Measurements from ENCODE around the gene ACSL1. TPM values are rescaled to one million over a fixed set of nuclear protein-coding genes. Genes with fewer than 3 reads are reported as not detected.

ACSL1 gene
- total RNA-seq, 2 experiments from 2014 or later: 12.4 to 12.5 TPM

DNA sequence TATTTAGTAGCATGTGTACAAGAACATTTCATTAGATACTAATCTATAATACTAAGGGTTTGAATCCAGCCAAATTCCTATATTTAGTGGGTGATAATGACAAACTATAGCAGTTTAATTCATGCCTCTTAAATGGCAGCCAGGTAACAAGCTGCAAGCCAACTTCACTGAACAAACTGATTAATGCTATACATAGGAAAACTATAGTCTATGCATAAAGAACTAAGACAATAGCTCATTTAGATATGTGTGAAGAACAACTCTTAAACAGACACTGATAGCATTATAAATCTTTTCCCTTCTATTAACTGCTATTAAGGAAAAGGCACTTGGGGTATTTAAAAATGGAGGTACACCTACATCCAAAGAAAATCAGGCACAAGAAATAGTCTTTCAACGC, 19.1 kb downstream of the ACSL1 start:
- intact Hi-C loops (cut with DNase I, micrococcal nuclease): no loop called here
- H3K4me3 ChIP-seq (ENCODE audit: low read length): no peak overlapping the region
- H3K9me3 Mint-ChIP-seq: no peaks in the 10 kb centered on the region
- H3K27ac Mint-ChIP-seq: no peak overlapping the region
- H3K27ac ChIP-seq (ENCODE audit: low read depth in 1 of 2, low read length in 2 of 2): no peak overlapping the region
- H3K36me3 ChIP-seq (ENCODE audit: insufficient read depth, low read length): peaks cover 3% of the 10 kb centered on the region
- H3K27me3 ChIP-seq (ENCODE audit: control insufficient read depth in 1 of 2, insufficient read depth in 2 of 2, low read length in 2 of 2): no peaks in the 10 kb centered on the region
- ChIA-PET POLR2A (no interaction called here), CTCF (no interaction called here)
- H3K9me3 ChIP-seq (ENCODE audit: control insufficient read depth in 1 of 2, insufficient read depth in 1 of 2, low read length in 2 of 2): no peaks in the 10 kb centered on the region
- H3K4me3 Mint-ChIP-seq: no peak overlapping the region
- no peaks in the 10 kb centered on the region for H3K27me3 Mint-ChIP-seq
- H3K36me3 Mint-ChIP-seq (ENCODE audit: low read depth): peaks cover 8% of the 10 kb centered on the region
- peaks cover 15% of the 10 kb centered on the region for H3K4me1 Mint-ChIP-seq (ENCODE audit: low read depth)
- DNase-seq: no peak
- TF ChIP-seq, protein P1, sequence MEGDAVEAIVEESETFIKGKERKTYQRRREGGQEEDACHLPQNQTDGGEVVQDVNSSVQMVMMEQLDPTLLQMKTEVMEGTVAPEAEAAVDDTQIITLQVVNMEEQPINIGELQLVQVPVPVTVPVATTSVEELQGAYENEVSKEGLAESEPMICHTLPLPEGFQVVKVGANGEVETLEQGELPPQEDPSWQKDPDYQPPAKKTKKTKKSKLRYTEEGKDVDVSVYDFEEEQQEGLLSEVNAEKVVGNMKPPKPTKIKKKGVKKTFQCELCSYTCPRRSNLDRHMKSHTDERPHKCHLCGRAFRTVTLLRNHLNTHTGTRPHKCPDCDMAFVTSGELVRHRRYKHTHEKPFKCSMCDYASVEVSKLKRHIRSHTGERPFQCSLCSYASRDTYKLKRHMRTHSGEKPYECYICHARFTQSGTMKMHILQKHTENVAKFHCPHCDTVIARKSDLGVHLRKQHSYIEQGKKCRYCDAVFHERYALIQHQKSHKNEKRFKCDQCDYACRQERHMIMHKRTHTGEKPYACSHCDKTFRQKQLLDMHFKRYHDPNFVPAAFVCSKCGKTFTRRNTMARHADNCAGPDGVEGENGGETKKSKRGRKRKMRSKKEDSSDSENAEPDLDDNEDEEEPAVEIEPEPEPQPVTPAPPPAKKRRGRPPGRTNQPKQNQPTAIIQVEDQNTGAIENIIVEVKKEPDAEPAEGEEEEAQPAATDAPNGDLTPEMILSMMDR (IDR thresholded peaks at IDR 0.05): no peak
- no peak for ATAC-seq (ENCODE audit: poor library complexity)
- no peaks in the 10 kb centered on the region for H3K4me1 ChIP-seq (ENCODE audit: insufficient read depth, low read length)

DNA sequence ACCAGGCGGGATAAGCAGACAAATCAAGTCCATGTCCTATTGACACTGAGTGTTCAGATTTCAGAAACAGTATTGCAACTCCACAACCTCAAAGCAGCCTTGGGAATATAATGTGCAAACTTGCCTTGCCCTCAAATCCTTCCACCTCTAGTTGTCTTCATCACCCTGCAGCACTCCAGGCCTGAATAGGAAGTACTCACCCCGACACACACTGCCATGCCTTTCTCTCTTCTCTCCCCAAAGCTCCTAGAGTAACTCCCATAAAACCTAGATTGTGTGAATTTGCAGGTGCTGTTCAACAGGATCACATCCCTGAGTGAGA, 19.6 kb downstream of the ACSL1 start:
- intact Hi-C loops (cut with DNase I, micrococcal nuclease): no loop called here
- ChIA-PET POLR2A (no interaction called here), CTCF (no interaction called here)
- H3K9me3 Mint-ChIP-seq: no peaks in the 10 kb centered on the region
- ATAC-seq (ENCODE audit: poor library complexity) (no peak), DNase-seq (no peak)
- Histone ChIP-seq H3K4me3 (ENCODE audit: low read length) (no peak overlapping the region), H3K9me3 (ENCODE audit: control insufficient read depth in 1 of 2, insufficient read depth in 1 of 2, low read length in 2 of 2) (no peaks in the 10 kb centered on the region), H3K36me3 (ENCODE audit: insufficient read depth, low read length) (peaks cover 3% of the 10 kb centered on the region), H3K27ac (ENCODE audit: low read depth in 1 of 2, low read length in 2 of 2) (no peak overlapping the region), H3K27me3 (ENCODE audit: control insufficient read depth in 1 of 2, insufficient read depth in 2 of 2, low read length in 2 of 2) (no peaks in the 10 kb centered on the region), H3K4me1 (ENCODE audit: insufficient read depth, low read length) (no peaks in the 10 kb centered on the region)
- H3K27ac Mint-ChIP-seq: no peak overlapping the region
- H3K4me1 Mint-ChIP-seq (ENCODE audit: low read depth): peaks cover 15% of the 10 kb centered on the region
- H3K36me3 Mint-ChIP-seq (ENCODE audit: low read depth): peaks cover 8% of the 10 kb centered on the region
- H3K4me3 Mint-ChIP-seq: no peak overlapping the region
- TF ChIP-seq, protein P1 (IDR thresholded peaks at IDR 0.05): no peak
- H3K27me3 Mint-ChIP-seq: no peaks in the 10 kb centered on the region

DNA sequence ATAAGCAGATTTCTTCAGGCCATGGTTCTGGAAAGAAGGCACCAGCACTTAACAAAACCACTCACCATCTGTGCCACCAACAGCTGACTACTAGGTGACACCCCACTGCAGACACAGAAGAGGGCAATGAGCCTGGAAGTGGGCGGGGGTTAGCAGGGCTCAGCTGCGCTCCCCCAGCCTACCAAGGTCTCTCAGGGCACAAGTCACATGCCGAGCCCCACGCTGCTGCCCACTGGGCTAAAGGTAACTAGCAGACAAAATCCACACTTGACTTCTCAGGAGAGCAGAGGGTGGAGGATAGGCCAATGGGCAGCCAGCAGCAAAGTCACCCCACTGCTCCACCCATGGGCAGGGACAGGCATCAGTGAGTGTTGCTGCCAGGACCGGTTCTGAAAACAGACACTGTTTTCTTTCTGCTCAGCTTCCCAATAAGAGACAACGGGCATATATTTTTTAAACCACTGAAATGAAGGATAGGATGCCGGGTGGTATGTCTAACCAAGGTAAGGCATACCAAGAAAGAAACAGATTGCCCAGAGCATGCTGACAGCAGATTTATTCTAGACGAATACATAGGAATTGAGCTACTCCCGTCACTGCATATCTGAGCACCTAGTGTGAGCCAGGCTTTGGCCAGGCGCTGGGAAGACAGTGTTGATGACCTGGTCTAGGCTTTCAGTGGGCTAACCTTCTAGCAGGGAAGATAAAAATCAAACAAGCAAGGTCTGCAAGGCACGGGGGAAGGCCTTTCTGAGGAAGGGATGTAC, 20.1 kb downstream of the ACSL1 start:
- H3K27ac Mint-ChIP-seq: no peak overlapping the region
- TF ChIP-seq, protein P1 (IDR thresholded peaks at IDR 0.05): no peak
- ChIA-PET POLR2A (no interaction called here), CTCF (no interaction called here)
- no peaks in the 10 kb centered on the region for H3K27me3 Mint-ChIP-seq
- ATAC-seq (ENCODE audit: poor library complexity) (no peak), DNase-seq (no peak)
- H3K4me3 Mint-ChIP-seq: no peak overlapping the region
- Histone ChIP-seq H3K4me3 (ENCODE audit: low read length) (no peak overlapping the region), H3K27ac (ENCODE audit: low read depth in 1 of 2, low read length in 2 of 2) (no peak overlapping the region), H3K36me3 (ENCODE audit: insufficient read depth, low read length) (peaks cover 3% of the 10 kb centered on the region), H3K4me1 (ENCODE audit: insufficient read depth, low read length) (no peaks in the 10 kb centered on the region), H3K9me3 (ENCODE audit: control insufficient read depth in 1 of 2, insufficient read depth in 1 of 2, low read length in 2 of 2) (no peaks in the 10 kb centered on the region), H3K27me3 (ENCODE audit: control insufficient read depth in 1 of 2, insufficient read depth in 2 of 2, low read length in 2 of 2) (no peaks in the 10 kb centered on the region)
- peaks cover 8% of the 10 kb centered on the region for H3K36me3 Mint-ChIP-seq (ENCODE audit: low read depth)
- intact Hi-C loops (cut with DNase I, micrococcal nuclease): no loop called here
- peaks cover 14% of the 10 kb centered on the region for H3K4me1 Mint-ChIP-seq (ENCODE audit: low read depth)
- H3K9me3 Mint-ChIP-seq: no peaks in the 10 kb centered on the region
